Large intestine (tissue), 3 donors: Measurements from ENCODE around the gene ANXA1. TPM values are rescaled to one million over a fixed set of nuclear protein-coding genes. Genes with fewer than 3 reads are reported as not detected.

Experiments
- DNase-seq, 2 donors: peaks; one replicate each; pipeline versions ENCODE4 v3.0.0 to v3.0.0-alpha.2; 2013
- H3K27ac ChIP-seq: one replicate; pipeline ENCODE4 v1.5.1; 2013; ENCODE audit warnings: low read length
- H3K27me3 ChIP-seq: 2 replicates; pipeline ENCODE4 v1.6.1; 2013; ENCODE audit warnings: low read length; ENCODE audit not compliant: control insufficient read depth, insufficient read depth
- H3K36me3 ChIP-seq: 2 replicates; pipeline ENCODE4 v1.6.1; 2013; ENCODE audit warnings: low read length; ENCODE audit not compliant: control insufficient read depth, insufficient read depth
- H3K4me1 ChIP-seq: one replicate; pipeline ENCODE4 v1.6.1; 2013; ENCODE audit warnings: low read length; ENCODE audit not compliant: control insufficient read depth, insufficient read depth
- H3K4me3 ChIP-seq: one replicate; pipeline ENCODE4 v1.5.1; 2013; ENCODE audit warnings: low read length
- H3K9me3 ChIP-seq: one replicate; pipeline ENCODE4 v1.6.1; 2013; ENCODE audit warnings: mild to moderate bottlenecking, low read depth, low read length, moderate library complexity; ENCODE audit not compliant: control insufficient read depth
- WGBS: methylation state at CpG from one replicate; pipeline ENCODE4 v1.1.5; 2013; ENCODE audit warnings: low lambda C conversion rate; ENCODE audit not compliant: insufficient coverage; 5-methylcytosine and 5-hydroxymethylcytosine counted together
- polyA plus RNA-seq: library from polyadenylated mRNA; unstranded; fragments of 120-200 nt; gene quantifications from one replicate; pipeline ENCODE4 v1.2.1, GENCODE V29; 2013

ANXA1 gene
- polyA plus RNA-seq, 1 donor = 79.3 TPM

GRCh38 chr9:73137286-73137899 is 14.3 kb upstream of the ANXA1 start:
- DNase-seq = no peak
- WGBS = 56% methylated on average over 2 of the region's 4 CpGs
- H3K4me1 ChIP-seq = peaks cover 4% of the 10 kb centered on the region
- no peaks in the 10 kb centered on the region for H3K27me3 ChIP-seq
- H3K27ac ChIP-seq = no peak overlapping the region
- H3K9me3 ChIP-seq = no peaks in the 10 kb centered on the region
- no peak overlapping the region for H3K4me3 ChIP-seq
- H3K36me3 ChIP-seq = no peaks in the 10 kb centered on the region

GRCh38 chr9:73137914-73138313 is 13.8 kb upstream of the ANXA1 start:
- Histone ChIP-seq H3K4me3 (no peak overlapping the region), H3K36me3 (no peaks in the 10 kb centered on the region), H3K27ac (peak overlapping the region; percentile 14), H3K4me1 (peaks cover 4% of the 10 kb centered on the region), H3K9me3 (no peaks in the 10 kb centered on the region), H3K27me3 (no peaks in the 10 kb centered on the region)
- DNase-seq = no peak
- WGBS = 100% methylated on average over 1 of the region's 2 CpGs

- DNase-seq = no peak
- Histone ChIP-seq H3K27me3 (no peaks in the 10 kb centered on the region), H3K9me3 (no peaks in the 10 kb centered on the region), H3K36me3 (no peaks in the 10 kb centered on the region), H3K4me3 (no peak overlapping the region), H3K4me1 (peaks cover 4% of the 10 kb centered on the region), H3K27ac (no peak overlapping the region)
- no CpG with 5 or more reads among the region's 2 CpGs for WGBS
Measured at GRCh38 chr9:73138516-73138915, 13.1 kb upstream of the ANXA1 start.

GRCh38 chr9:73141282-73141681 is 10.4 kb upstream of the ANXA1 start:
- H3K27me3 ChIP-seq = no peaks in the 10 kb centered on the region
- H3K9me3 ChIP-seq = no peaks in the 10 kb centered on the region
- no peaks in the 10 kb centered on the region for H3K36me3 ChIP-seq
- DNase-seq = no peak
- H3K4me3 ChIP-seq = no peak overlapping the region
- H3K4me1 ChIP-seq = peaks cover 5% of the 10 kb centered on the region
- 100% methylated on average over 1 of the region's 1 CpG for WGBS
- H3K27ac ChIP-seq = no peak overlapping the region

- WGBS = 13% methylated on average over 1 of the region's 2 CpGs
- Histone ChIP-seq H3K36me3 (no peaks in the 10 kb centered on the region), H3K9me3 (no peaks in the 10 kb centered on the region), H3K27me3 (no peaks in the 10 kb centered on the region), H3K4me1 (peaks cover 5% of the 10 kb centered on the region), H3K27ac (no peak overlapping the region), H3K4me3 (no peak overlapping the region)
- DNase-seq = peak; percentile 50 to 71
Measured at GRCh38 chr9:73143711-73144328, 7.8 kb upstream of the ANXA1 start.

GRCh38 chr9:73146111-73146815 is 5.4 kb upstream of the ANXA1 start:
- Histone ChIP-seq H3K4me1 (peaks cover 5% of the 10 kb centered on the region), H3K27ac (no peak overlapping the region), H3K36me3 (no peaks in the 10 kb centered on the region), H3K27me3 (no peaks in the 10 kb centered on the region), H3K4me3 (no peak overlapping the region), H3K9me3 (no peaks in the 10 kb centered on the region)
- DNase-seq = no peak
- 100% methylated on average over 1 of the region's 2 CpGs for WGBS

GRCh38 chr9:73148447-73148937 is 3.2 kb upstream of the ANXA1 start:
- no peaks in the 10 kb centered on the region for H3K36me3 ChIP-seq
- H3K27me3 ChIP-seq = no peaks in the 10 kb centered on the region
- peak overlapping the region; percentile 25 for H3K27ac ChIP-seq
- no peak overlapping the region for H3K4me3 ChIP-seq
- DNase-seq = no peak
- H3K9me3 ChIP-seq = no peaks in the 10 kb centered on the region
- 100% methylated on average over 1 of the region's 3 CpGs for WGBS
- H3K4me1 ChIP-seq = peaks cover 5% of the 10 kb centered on the region

- Histone ChIP-seq H3K36me3 (no peaks in the 10 kb centered on the region), H3K4me1 (peaks cover 1% of the 10 kb centered on the region), H3K4me3 (no peak overlapping the region), H3K27me3 (no peaks in the 10 kb centered on the region), H3K9me3 (no peaks in the 10 kb centered on the region), H3K27ac (peak overlapping the region; percentile 25)
- 56% methylated on average over 3 of the region's 4 CpGs for WGBS
- DNase-seq = peak in 1 of 2 donors; percentile 61
Measured at GRCh38 chr9:73149371-73150067, 2.1 kb upstream of the ANXA1 start.

- Histone ChIP-seq H3K4me3 (no peak overlapping the region), H3K9me3 (no peaks in the 10 kb centered on the region), H3K36me3 (no peaks in the 10 kb centered on the region), H3K4me1 (no peaks in the 10 kb centered on the region), H3K27ac (peak overlapping the region; percentile 16), H3K27me3 (no peaks in the 10 kb centered on the region)
- peak in 1 of 2 donors; percentile 43 for DNase-seq
Measured at GRCh38 chr9:73152543-73152844, 829 bp downstream of the ANXA1 start.

GRCh38 chr9:73152953-73153352 is 1.3 kb downstream of the ANXA1 start:
- no peaks in the 10 kb centered on the region for H3K4me1 ChIP-seq
- H3K27ac ChIP-seq = peak overlapping the region; percentile 16
- WGBS = 95% methylated on average over 2 of the region's 2 CpGs
- no peaks in the 10 kb centered on the region for H3K27me3 ChIP-seq
- no peaks in the 10 kb centered on the region for H3K36me3 ChIP-seq
- no peak overlapping the region for H3K4me3 ChIP-seq
- no peak for DNase-seq
- no peaks in the 10 kb centered on the region for H3K9me3 ChIP-seq
